ENCODE data around the gene POLR2H. TPM values are rescaled to one million over a fixed set of nuclear protein-coding genes. Genes with fewer than 3 reads are reported as not detected.

The POLR2H gene
- total and polyA plus RNA-seq, 4 donors = 46.4 to 139 (median 82.4) TPM

DNA sequence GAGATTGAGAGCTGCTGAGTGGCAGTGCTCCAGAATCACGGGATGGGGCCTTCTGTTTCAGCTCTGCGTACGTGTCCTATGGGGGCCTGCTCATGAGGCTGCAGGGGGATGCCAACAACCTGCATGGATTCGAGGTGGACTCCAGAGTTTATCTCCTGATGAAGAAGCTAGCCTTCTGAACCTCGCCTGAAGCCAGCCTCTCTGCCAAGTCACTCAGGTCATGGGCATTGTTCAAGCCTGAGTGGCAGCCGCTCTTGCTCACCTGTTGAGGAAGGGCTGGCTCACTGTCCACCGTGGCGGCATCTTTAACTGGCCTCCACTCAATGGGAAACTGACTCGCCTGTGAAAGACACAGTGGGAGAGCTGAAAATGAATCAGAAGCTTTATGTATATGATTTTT is 6.6 kb downstream of the POLR2H start:
- Histone ChIP-seq H3K4me1 (ENCODE audit: control insufficient read depth in 5 of 5, insufficient read depth in 5 of 5, low read length in 5 of 5) (peaks cover 0 to 24% (median 7%) of the 10 kb centered on the region in 5 donors), H3K27ac (ENCODE audit: low read depth in 1 of 2, low read length in 1 of 2) (no peak overlapping the region), H3K36me3 (ENCODE audit: control insufficient read depth in 4 of 4, insufficient read depth in 4 of 4, low read length in 4 of 4) (peaks cover 10 to 30% (median 15%) of the 10 kb centered on the region in 4 donors), H3K9me3 (ENCODE audit: control insufficient read depth in 4 of 4, insufficient read depth in 3 of 4, low read length in 3 of 4) (no peaks in the 10 kb centered on the region), H3K9ac (ENCODE audit: insufficient read depth in 1 of 2, low read length in 2 of 2) (no peak overlapping the region), H3K4me3 (no peak overlapping the region), H3K27me3 (ENCODE audit: control insufficient read depth in 3 of 3, insufficient read depth in 3 of 3, low read length in 2 of 3) (no peaks in the 10 kb centered on the region)
- ATAC-seq (ENCODE audit: insufficient read depth, low FRiP score) (no peak), DNase-seq (no peak)
- 89 to 96% methylated on average over 9 of the region's 9 CpGs for WGBS, 2 donors
- TF ChIP-seq, protein P1, sequence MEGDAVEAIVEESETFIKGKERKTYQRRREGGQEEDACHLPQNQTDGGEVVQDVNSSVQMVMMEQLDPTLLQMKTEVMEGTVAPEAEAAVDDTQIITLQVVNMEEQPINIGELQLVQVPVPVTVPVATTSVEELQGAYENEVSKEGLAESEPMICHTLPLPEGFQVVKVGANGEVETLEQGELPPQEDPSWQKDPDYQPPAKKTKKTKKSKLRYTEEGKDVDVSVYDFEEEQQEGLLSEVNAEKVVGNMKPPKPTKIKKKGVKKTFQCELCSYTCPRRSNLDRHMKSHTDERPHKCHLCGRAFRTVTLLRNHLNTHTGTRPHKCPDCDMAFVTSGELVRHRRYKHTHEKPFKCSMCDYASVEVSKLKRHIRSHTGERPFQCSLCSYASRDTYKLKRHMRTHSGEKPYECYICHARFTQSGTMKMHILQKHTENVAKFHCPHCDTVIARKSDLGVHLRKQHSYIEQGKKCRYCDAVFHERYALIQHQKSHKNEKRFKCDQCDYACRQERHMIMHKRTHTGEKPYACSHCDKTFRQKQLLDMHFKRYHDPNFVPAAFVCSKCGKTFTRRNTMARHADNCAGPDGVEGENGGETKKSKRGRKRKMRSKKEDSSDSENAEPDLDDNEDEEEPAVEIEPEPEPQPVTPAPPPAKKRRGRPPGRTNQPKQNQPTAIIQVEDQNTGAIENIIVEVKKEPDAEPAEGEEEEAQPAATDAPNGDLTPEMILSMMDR (IDR thresholded peaks at IDR 0.05; ENCODE audit: control extremely low read depth, extremely low read depth) = no peak

DNA sequence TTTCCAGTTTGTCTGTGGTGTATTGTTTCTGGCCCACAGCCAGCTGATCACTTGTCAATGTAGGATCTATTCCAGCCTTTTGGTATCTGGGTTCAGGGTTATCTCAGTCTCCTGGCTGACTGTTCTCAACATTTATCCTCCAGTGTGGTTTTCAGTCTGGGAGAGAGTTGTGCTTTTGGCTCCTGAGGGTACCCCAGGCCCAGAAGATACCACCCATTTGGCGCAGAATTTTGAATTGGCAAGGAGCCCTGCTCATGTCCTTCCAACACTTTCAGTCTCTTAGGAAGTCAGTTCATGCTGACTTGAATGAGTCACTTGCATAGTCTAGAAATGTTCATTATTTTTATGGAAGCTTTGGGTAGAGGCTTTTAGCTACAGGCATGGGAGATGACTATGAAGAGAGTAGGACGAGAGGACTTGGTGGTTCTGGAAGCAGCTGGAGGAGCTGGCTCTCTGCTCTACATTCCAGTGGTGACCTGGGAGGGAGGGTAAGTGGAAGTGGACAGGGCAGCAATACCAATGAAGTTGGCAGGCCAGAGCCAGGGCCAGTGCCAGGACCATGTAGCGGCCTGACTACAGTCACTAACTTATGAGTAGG is 7.2 kb downstream of the POLR2H start:
- 62 to 84% methylated on average over 3 of the region's 3 CpGs for WGBS, 2 donors
- DNase-seq = peak in 1 of 3 donors; percentile 49
- Histone ChIP-seq H3K4me3 (no peak overlapping the region), H3K36me3 (ENCODE audit: control insufficient read depth in 4 of 4, insufficient read depth in 4 of 4, low read length in 4 of 4) (peaks cover 10 to 30% (median 15%) of the 10 kb centered on the region in 4 donors), H3K9me3 (ENCODE audit: control insufficient read depth in 4 of 4, insufficient read depth in 3 of 4, low read length in 3 of 4) (no peaks in the 10 kb centered on the region), H3K27ac (ENCODE audit: low read depth in 1 of 2, low read length in 1 of 2) (no peak overlapping the region), H3K4me1 (ENCODE audit: control insufficient read depth in 5 of 5, insufficient read depth in 5 of 5, low read length in 5 of 5) (peaks cover 0 to 21% (median 7%) of the 10 kb centered on the region in 5 donors), H3K9ac (ENCODE audit: insufficient read depth in 1 of 2, low read length in 2 of 2) (no peak overlapping the region), H3K27me3 (ENCODE audit: control insufficient read depth in 3 of 3, insufficient read depth in 3 of 3, low read length in 2 of 3) (no peaks in the 10 kb centered on the region)
- ATAC-seq (ENCODE audit: insufficient read depth, low FRiP score) = no peak
- TF ChIP-seq, protein P1 (IDR thresholded peaks at IDR 0.05; ENCODE audit: control extremely low read depth, extremely low read depth) = no peak

DNA sequence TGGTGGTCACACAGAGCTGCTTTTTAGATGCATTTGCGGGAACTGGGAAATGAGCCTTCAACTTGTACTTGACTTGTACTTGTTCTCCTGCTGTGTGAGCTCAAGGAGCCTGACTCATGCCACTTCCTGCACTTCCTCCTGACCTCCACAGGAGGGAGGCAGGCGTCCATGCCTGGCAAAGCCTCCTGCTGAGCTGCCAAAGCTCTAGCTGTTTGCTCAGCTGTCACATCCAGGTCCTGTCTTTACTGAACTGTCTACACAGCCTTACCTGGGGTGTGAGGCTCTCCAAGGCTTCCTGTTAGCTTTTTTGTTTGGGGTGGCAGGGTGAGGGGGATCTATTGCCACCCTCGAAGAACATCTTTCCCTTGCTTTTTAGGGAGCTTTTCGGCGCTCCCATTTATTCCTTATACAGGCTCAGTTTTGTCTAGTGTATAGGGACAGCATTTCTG is 10.1 kb downstream of the POLR2H start:
- ATAC-seq (ENCODE audit: insufficient read depth, low FRiP score) = peak; percentile 81
- Histone ChIP-seq H3K36me3 (ENCODE audit: control insufficient read depth in 4 of 4, insufficient read depth in 4 of 4, low read length in 4 of 4) (peaks cover 8 to 15% (median 11%) of the 10 kb centered on the region in 4 donors), H3K9me3 (ENCODE audit: control insufficient read depth in 4 of 4, insufficient read depth in 3 of 4, low read length in 3 of 4) (no peaks in the 10 kb centered on the region), H3K9ac (ENCODE audit: insufficient read depth in 1 of 2, low read length in 2 of 2) (no peak overlapping the region), H3K4me3 (no peak overlapping the region), H3K4me1 (ENCODE audit: control insufficient read depth in 5 of 5, insufficient read depth in 5 of 5, low read length in 5 of 5) (peaks cover 0 to 7% (median 3%) of the 10 kb centered on the region in 5 donors), H3K27me3 (ENCODE audit: control insufficient read depth in 3 of 3, insufficient read depth in 3 of 3, low read length in 2 of 3) (no peaks in the 10 kb centered on the region), H3K27ac (ENCODE audit: low read depth in 1 of 2, low read length in 1 of 2) (no peak overlapping the region)
- 44 to 45% methylated on average over 5 of the region's 5 CpGs for WGBS, 2 donors
- peak; percentile 82 to 91 (median 85) for DNase-seq
- TF ChIP-seq, protein P1 (IDR thresholded peaks at IDR 0.05; ENCODE audit: control extremely low read depth, extremely low read depth) = peak; percentile 93
